ENCODE results near the gene ARID3A. TPM values are rescaled to one million over a fixed set of nuclear protein-coding genes. Genes with fewer than 3 reads are reported as not detected.
"Not testable (repeated sequence)": the region's sequence is repeated elsewhere in the genome, so short reads cannot be mapped to it uniquely, and the experiment has no call there.

ARID3A gene
- total RNA-seq, 2 donors from 2014 or later, result 121 to 124 TPM

- no peak overlapping the region for H3K4me3 Mint-ChIP-seq
- Histone ChIP-seq H3K4me3 (ENCODE audit: low read length) (no peak overlapping the region), H3K36me3 (ENCODE audit: control insufficient read depth, insufficient read depth, low read length) (peaks cover 24% of the 10 kb centered on the region), H3K27me3 (ENCODE audit: control insufficient read depth, insufficient read depth, low read length, poor library complexity, severe bottlenecking) (no peaks in the 10 kb centered on the region), H3K9me3 (ENCODE audit: control insufficient read depth, low read length) (no peaks in the 10 kb centered on the region), H3K4me1 (ENCODE audit: control insufficient read depth, insufficient read depth, low read length) (peaks cover 6% of the 10 kb centered on the region), H3K27ac (ENCODE audit: low read depth, low read length) (peak overlapping the region; percentile 81), H3K9ac (ENCODE audit: extremely low read depth, low read length, poor library complexity, severe bottlenecking) (no peak overlapping the region)
- peaks cover 19% of the 10 kb centered on the region for H3K4me1 Mint-ChIP-seq
- 89 to 91% methylated on average over 29 to 55 of the region's 55 CpGs for WGBS, 2 experiments (ENCODE audit: insufficient coverage in 1 of 2, insufficient read length in 1 of 2)
- peak overlapping the region; percentile 85 for H3K27ac Mint-ChIP-seq
- no peak for TF ChIP-seq CTCF (conservative IDR thresholded peaks at IDR 0.05)
- no peaks in the 10 kb centered on the region for H3K9me3 Mint-ChIP-seq
- no peak for DNase-seq
- peaks cover 23% of the 10 kb centered on the region for H3K36me3 Mint-ChIP-seq (ENCODE audit: low read depth)
- no peaks in the 10 kb centered on the region for H3K27me3 Mint-ChIP-seq (ENCODE audit: insufficient read depth)
These were observed 30.2 kb downstream of the ARID3A start for GRCh38 chr19:955803-956765.

DNA sequence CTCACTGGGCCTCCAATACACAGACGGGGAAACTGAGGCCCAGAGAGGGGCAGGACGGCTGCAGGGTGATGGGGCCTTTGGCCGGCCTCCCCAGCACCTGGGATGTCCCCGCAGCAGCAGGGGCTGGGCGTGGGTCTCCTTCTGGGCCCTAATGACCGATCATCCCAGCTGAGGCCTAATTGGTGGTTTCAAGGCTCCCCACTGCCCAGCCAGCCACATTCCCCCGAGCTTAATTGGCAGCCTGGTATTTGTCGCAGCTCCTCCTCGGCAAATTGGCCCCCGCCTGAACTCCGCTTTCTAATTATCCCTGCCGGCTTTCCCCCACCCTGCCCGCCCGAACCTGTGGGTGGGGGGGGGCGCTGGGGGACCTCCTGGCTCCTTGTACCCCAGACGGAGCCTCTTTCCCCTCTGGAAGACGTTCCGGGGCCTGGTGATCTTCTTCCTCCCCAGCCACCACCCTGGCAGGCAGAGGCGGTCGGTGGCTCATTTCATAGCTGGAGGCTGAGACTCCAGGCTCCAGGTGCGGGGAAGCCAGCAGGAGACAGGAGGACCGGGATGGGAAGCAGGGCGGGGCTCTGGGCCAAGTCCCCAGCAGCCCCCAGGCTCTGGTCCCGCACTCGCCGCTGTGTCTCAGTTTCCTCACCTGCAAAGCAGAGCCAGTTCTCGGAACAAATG lies 31.1 kb downstream of the ARID3A start:
- no peak overlapping the region for H3K9ac ChIP-seq (ENCODE audit: extremely low read depth, low read length, poor library complexity, severe bottlenecking)

GRCh38 chr19:957578-957977 lies 31.7 kb downstream of the ARID3A start:
- H3K9me3 ChIP-seq (ENCODE audit: control insufficient read depth, low read length); H3K27me3 ChIP-seq (ENCODE audit: control insufficient read depth, insufficient read depth, low read length, poor library complexity, severe bottlenecking); H3K4me1 ChIP-seq (ENCODE audit: control insufficient read depth, insufficient read depth, low read length); H3K4me3 ChIP-seq (ENCODE audit: low read length); H3K4me3 Mint-ChIP-seq; DNase-seq; H3K27me3 Mint-ChIP-seq (ENCODE audit: insufficient read depth); H3K9me3 Mint-ChIP-seq; H3K9ac ChIP-seq (ENCODE audit: extremely low read depth, low read length, poor library complexity, severe bottlenecking): not testable (repeated sequence)
- Mint-ChIP-seq H3K27ac (peak overlapping the region; percentile 86), H3K36me3 (ENCODE audit: low read depth) (peaks cover 30% of the 10 kb centered on the region), H3K4me1 (peaks cover 16% of the 10 kb centered on the region)
- Histone ChIP-seq H3K36me3 (ENCODE audit: control insufficient read depth, insufficient read depth, low read length) (peaks cover 29% of the 10 kb centered on the region), H3K27ac (ENCODE audit: low read depth, low read length) (peak overlapping the region; percentile 76)
- 95 to 96% methylated on average over 7 to 9 of the region's 9 CpGs for WGBS, 2 experiments (ENCODE audit: insufficient coverage in 1 of 2, insufficient read length in 1 of 2)

More for the DNA sequence above, 31.1 kb downstream of the ARID3A start:
- H3K4me1 Mint-ChIP-seq, result peaks cover 19% of the 10 kb centered on the region
- peaks cover 6% of the 10 kb centered on the region for H3K4me1 ChIP-seq (ENCODE audit: control insufficient read depth, insufficient read depth, low read length)
- H3K36me3 Mint-ChIP-seq (ENCODE audit: low read depth), result peaks cover 27% of the 10 kb centered on the region
- H3K9me3 Mint-ChIP-seq, result no peaks in the 10 kb centered on the region
- peaks cover 29% of the 10 kb centered on the region for H3K36me3 ChIP-seq (ENCODE audit: control insufficient read depth, insufficient read depth, low read length)
- TF ChIP-seq CTCF (conservative IDR thresholded peaks at IDR 0.05), result no peak
- no peaks in the 10 kb centered on the region for H3K27me3 ChIP-seq (ENCODE audit: control insufficient read depth, insufficient read depth, low read length, poor library complexity, severe bottlenecking)
- H3K27ac Mint-ChIP-seq, result peak overlapping the region; percentile 86
- H3K27me3 Mint-ChIP-seq (ENCODE audit: insufficient read depth), result no peaks in the 10 kb centered on the region
- WGBS, 2 experiments (ENCODE audit: insufficient coverage in 1 of 2, insufficient read length in 1 of 2), result 69 to 76% methylated on average over 10 to 27 of the region's 27 CpGs
- no peaks in the 10 kb centered on the region for H3K9me3 ChIP-seq (ENCODE audit: control insufficient read depth, low read length)
- H3K27ac ChIP-seq (ENCODE audit: low read depth, low read length), result peak overlapping the region; percentile 81
- DNase-seq, result peak; percentile 88
- no peak overlapping the region for H3K4me3 Mint-ChIP-seq
- no peak overlapping the region for H3K4me3 ChIP-seq (ENCODE audit: low read length)

Measured in endodermal cell (in vitro differentiated cells).